GM23338 (cell line): ENCODE measurements around the gene SIRPB2. TPM values are rescaled to one million over a fixed set of nuclear protein-coding genes. Genes with fewer than 3 reads are reported as not detected.

Source experiments
- ATAC-seq: fragments of 200-7000 bp; cut with Tn5 transposase; 3 replicates; pipeline ENCODE4 v1.9.1; 2020
- DNase-seq: peaks from one replicate; pipeline ENCODE4 v3.0.0-alpha.2; 2015; ENCODE audit warnings: low spot score
- H2AFZ ChIP-seq: fragments of 200-600 bp; sonication (generic); 2 replicates; pipeline ENCODE4 v1.8.0; 2016; ENCODE audit warnings: antibody characterized with exemption, mild to moderate bottlenecking, moderate library complexity
- H3F3A ChIP-seq: fragments of 200-600 bp; sonication (generic); replicated peaks from 2 replicates; pipeline ENCODE4 v1.8.0; 2017; ENCODE audit warnings: antibody characterized with exemption, mixed run types, low read depth
- H3K27ac ChIP-seq: fragments of 200-600 bp; sonication (generic); 2 replicates; pipeline ENCODE4 v1.6.1; 2016; ENCODE audit warnings: low read depth
- H3K27me3 ChIP-seq: fragments of 200-600 bp; sonication (generic); 2 replicates; pipeline ENCODE4 v1.8.0; 2016; ENCODE audit warnings: mild to moderate bottlenecking, mixed run types, moderate library complexity; ENCODE audit not compliant: insufficient read depth
- H3K36me3 ChIP-seq: fragments of 200-600 bp; sonication (generic); 2 replicates; pipeline ENCODE4 v1.8.0; 2016; ENCODE audit warnings: mild to moderate bottlenecking; ENCODE audit not compliant: insufficient read depth
- H3K4me1 ChIP-seq: fragments of 200-600 bp; sonication (generic); 2 replicates; pipeline ENCODE4 v1.8.0; 2016; ENCODE audit warnings: mild to moderate bottlenecking, moderate library complexity; ENCODE audit not compliant: insufficient read depth
- H3K4me2 ChIP-seq: fragments of 200-600 bp; sonication (generic); 2 replicates; pipeline ENCODE4 v1.7.1; 2017; ENCODE audit warnings: mixed run types
- H3K4me3 ChIP-seq: fragments of 200-600 bp; sonication (generic); 2 replicates; pipeline ENCODE4 v1.6.1; 2016; ENCODE audit warnings: mixed run types
- H3K79me2 ChIP-seq: fragments of 200-600 bp; sonication (generic); replicated peaks from 2 replicates; pipeline ENCODE4 v1.8.0; 2017; ENCODE audit warnings: mild to moderate bottlenecking; ENCODE audit not compliant: insufficient read depth
- H3K9me2 ChIP-seq: fragments of 200-600 bp; sonication (generic); 2 replicates; pipeline ENCODE4 v1.8.0; 2017; ENCODE audit not compliant: insufficient read depth
- H4K20me1 ChIP-seq: fragments of 200-600 bp; sonication (generic); replicated peaks from 2 replicates; pipeline ENCODE4 v1.8.0; 2017; ENCODE audit warnings: mild to moderate bottlenecking; ENCODE audit not compliant: insufficient read depth
- H3K27ac Mint-ChIP-seq: 2 replicates; pipeline ENCODE4 v1.8.0; 2020; ENCODE audit warnings: inconsistent platforms, mild to moderate bottlenecking, moderate library complexity, mixed read lengths
- H3K27me3 Mint-ChIP-seq: 3 replicates; pipeline ENCODE4 v1.8.0; 2022; ENCODE audit warnings: low read depth, mild to moderate bottlenecking, moderate library complexity, mixed read lengths, inconsistent platforms; ENCODE audit not compliant: insufficient read depth, poor library complexity
- H3K36me3 Mint-ChIP-seq: 3 replicates; pipeline ENCODE4 v1.8.0; 2021; ENCODE audit warnings: low read depth, mild to moderate bottlenecking, inconsistent platforms, moderate library complexity, mixed read lengths
- H3K4me1 Mint-ChIP-seq: 3 replicates; pipeline ENCODE4 v1.8.0; 2020; ENCODE audit warnings: mild to moderate bottlenecking, inconsistent platforms, mixed read lengths
- H3K4me3 Mint-ChIP-seq: 3 replicates; pipeline ENCODE4 v1.8.0; 2021; ENCODE audit warnings: moderate library complexity, mild to moderate bottlenecking, inconsistent platforms, mixed read lengths
- H3K9me3 Mint-ChIP-seq: 3 replicates; pipeline ENCODE4 v1.8.0; 2020; ENCODE audit warnings: moderate library complexity, mild to moderate bottlenecking, inconsistent platforms, mixed read lengths
- CREB1 ChIP-seq: fragments of 250-450 bp; sonication (Bioruptor Pico); IDR thresholded peaks from 2 replicates; pipeline ENCODE4 v1.5.0; 2020; ENCODE audit warnings: low read depth, mild to moderate bottlenecking, moderate library complexity
- CTCF ChIP-seq, 2 experiments: fragments of 200-600 bp in 1 of 2; sonication (generic) in 1 of 2; conservative IDR thresholded peaks; 2 replicates each; pipeline versions ENCODE4 v1.5.1 to v1.6.1; 2016 to 2017; ENCODE audit warnings: antibody characterized with exemption in 2 of 2, low read depth in 2 of 2, mild to moderate bottlenecking in 2 of 2, moderate library complexity in 1 of 2
- ETS1 ChIP-seq: IDR thresholded peaks from 2 replicates; pipeline ENCODE4 v1.6.1; 2016; ENCODE audit warnings: antibody characterized with exemption
- EZH2 ChIP-seq: fragments of 200-600 bp; sonication (generic); IDR thresholded peaks from one replicate; pipeline ENCODE4 v1.8.0; 2017; ENCODE audit warnings: antibody characterized with exemption, mild to moderate bottlenecking, low read depth; ENCODE audit not compliant: unreplicated experiment
- EZH2phosphoT487 ChIP-seq: fragments of 200-600 bp; sonication (generic); IDR thresholded peaks from one replicate; pipeline ENCODE4 v1.8.1; 2018; ENCODE audit warnings: antibody characterized with exemption; ENCODE audit not compliant: unreplicated experiment
- JUNB ChIP-seq: IDR thresholded peaks from one replicate; pipeline ENCODE4 v1.6.1; 2016; ENCODE audit warnings: antibody characterized with exemption; ENCODE audit not compliant: unreplicated experiment
- NANOG ChIP-seq: IDR thresholded peaks from 2 replicates; pipeline ENCODE4 v1.6.1; 2016; ENCODE audit warnings: antibody characterized with exemption, borderline replicate concordance
- POLR2AphosphoS5 ChIP-seq: IDR thresholded peaks from 2 replicates; pipeline ENCODE4 v1.6.1; 2016; ENCODE audit warnings: antibody characterized with exemption, low read depth
- STAT1 ChIP-seq: IDR thresholded peaks from one replicate; pipeline ENCODE4 v1.6.1; 2016; ENCODE audit warnings: antibody characterized with exemption; ENCODE audit not compliant: unreplicated experiment
- ZNF114 ChIP-seq: fragments of 250-450 bp; sonication (Bioruptor Pico); IDR thresholded peaks from 2 replicates; pipeline ENCODE4 v1.5.0; 2020; ENCODE audit warnings: mild to moderate bottlenecking, moderate library complexity
- ZNF331 ChIP-seq: fragments of 250-450 bp; sonication (Bioruptor Pico); IDR thresholded peaks from 2 replicates; pipeline ENCODE4 v1.5.0; 2020; ENCODE audit warnings: low read depth, mild to moderate bottlenecking, moderate library complexity
- polyA plus RNA-seq: library from polyadenylated mRNA; unstranded; fragments of >200 nt; fragmentation: Nextera tagmentation; extraction: Ambion mirVana; gene quantifications from 2 replicates; pipeline ENCODE4 v1.2.1, GENCODE V29; 2016
- total RNA-seq: library from RNA; depleted of rRNA; stranded (reverse); fragments of >200 nt; shearing (Covaris generic); gene quantifications from 2 replicates; pipeline ENCODE4 v1.2.3, GENCODE V29; 2014
- TF ChIP-seq, protein P1 (sequence below): IDR thresholded peaks from one replicate; pipeline ENCODE4 v1.6.1; 2018; ENCODE audit warnings: antibody characterized with exemption; ENCODE audit not compliant: unreplicated experiment

Gene SIRPB2
- total and polyA plus RNA-seq, 2 experiments from 2014 or later = 0.29 TPM; not detected in 1

GRCh38 chr20:1493536-1493935, 2.3 kb upstream of the SIRPB2 start:
- Histone ChIP-seq H3K4me1 (no peaks in the 10 kb centered on the region), H3K27ac (no peak overlapping the region), H3K36me3 (no peaks in the 10 kb centered on the region), H3F3A (no peaks in the 10 kb centered on the region), H3K79me2 (no peaks in the 10 kb centered on the region), H3K27me3 (no peaks in the 10 kb centered on the region), H2AFZ (no peak overlapping the region), H3K4me2 (no peak overlapping the region), H4K20me1 (no peaks in the 10 kb centered on the region; the same call in 1 of the 2 replicates), H3K4me3 (no peak overlapping the region), H3K9me2 (no peaks in the 10 kb centered on the region)
- Mint-ChIP-seq H3K27ac (no peak overlapping the region), H3K9me3 (no peaks in the 10 kb centered on the region; the same call in 1 of the 3 replicates), H3K4me3 (no peak overlapping the region), H3K36me3 (no peaks in the 10 kb centered on the region), H3K4me1 (no peaks in the 10 kb centered on the region; the same call in 2 of the 3 replicates), H3K27me3 (peaks cover 4% of the 10 kb centered on the region)
- ATAC-seq (no peak), DNase-seq (no peak)
- TF ChIP-seq POLR2AphosphoS5 (no peak), EZH2 (no peak)

- Histone ChIP-seq H3K27ac (no peak overlapping the region), H3K4me3 (no peak overlapping the region), H3K27me3 (no peaks in the 10 kb centered on the region), H3K4me1 (no peaks in the 10 kb centered on the region), H2AFZ (no peak overlapping the region), H3K36me3 (no peaks in the 10 kb centered on the region), H3K79me2 (no peaks in the 10 kb centered on the region), H3K4me2 (no peak overlapping the region), H3F3A (no peaks in the 10 kb centered on the region), H3K9me2 (no peaks in the 10 kb centered on the region), H4K20me1 (no peaks in the 10 kb centered on the region; the same call in 1 of the 2 replicates)
- no peak overlapping the region for H3K4me3 Mint-ChIP-seq
- DNase-seq (no peak), ATAC-seq (no peak)
- H3K4me1 Mint-ChIP-seq = no peaks in the 10 kb centered on the region; the same call in 2 of the 3 replicates
- H3K36me3 Mint-ChIP-seq = no peaks in the 10 kb centered on the region
- peaks cover 4% of the 10 kb centered on the region for H3K27me3 Mint-ChIP-seq
- no peaks in the 10 kb centered on the region; the same call in 1 of the 3 replicates for H3K9me3 Mint-ChIP-seq
- no peak overlapping the region for H3K27ac Mint-ChIP-seq
- TF ChIP-seq STAT1 (no peak), EZH2phosphoT487 (no peak), ZNF331 (CRISPR knock-in tag) (no peak), CREB1 (CRISPR knock-in tag) (no peak), POLR2AphosphoS5 (no peak), CTCF (conservative IDR thresholded peaks at IDR 0.05; ENCODE audit: low read depth in 2 of 2) (no peak), ETS1 (no peak), ZNF114 (CRISPR knock-in tag) (no peak), NANOG (no peak), JUNB (no peak), EZH2 (no peak)
- TF ChIP-seq, protein P1, sequence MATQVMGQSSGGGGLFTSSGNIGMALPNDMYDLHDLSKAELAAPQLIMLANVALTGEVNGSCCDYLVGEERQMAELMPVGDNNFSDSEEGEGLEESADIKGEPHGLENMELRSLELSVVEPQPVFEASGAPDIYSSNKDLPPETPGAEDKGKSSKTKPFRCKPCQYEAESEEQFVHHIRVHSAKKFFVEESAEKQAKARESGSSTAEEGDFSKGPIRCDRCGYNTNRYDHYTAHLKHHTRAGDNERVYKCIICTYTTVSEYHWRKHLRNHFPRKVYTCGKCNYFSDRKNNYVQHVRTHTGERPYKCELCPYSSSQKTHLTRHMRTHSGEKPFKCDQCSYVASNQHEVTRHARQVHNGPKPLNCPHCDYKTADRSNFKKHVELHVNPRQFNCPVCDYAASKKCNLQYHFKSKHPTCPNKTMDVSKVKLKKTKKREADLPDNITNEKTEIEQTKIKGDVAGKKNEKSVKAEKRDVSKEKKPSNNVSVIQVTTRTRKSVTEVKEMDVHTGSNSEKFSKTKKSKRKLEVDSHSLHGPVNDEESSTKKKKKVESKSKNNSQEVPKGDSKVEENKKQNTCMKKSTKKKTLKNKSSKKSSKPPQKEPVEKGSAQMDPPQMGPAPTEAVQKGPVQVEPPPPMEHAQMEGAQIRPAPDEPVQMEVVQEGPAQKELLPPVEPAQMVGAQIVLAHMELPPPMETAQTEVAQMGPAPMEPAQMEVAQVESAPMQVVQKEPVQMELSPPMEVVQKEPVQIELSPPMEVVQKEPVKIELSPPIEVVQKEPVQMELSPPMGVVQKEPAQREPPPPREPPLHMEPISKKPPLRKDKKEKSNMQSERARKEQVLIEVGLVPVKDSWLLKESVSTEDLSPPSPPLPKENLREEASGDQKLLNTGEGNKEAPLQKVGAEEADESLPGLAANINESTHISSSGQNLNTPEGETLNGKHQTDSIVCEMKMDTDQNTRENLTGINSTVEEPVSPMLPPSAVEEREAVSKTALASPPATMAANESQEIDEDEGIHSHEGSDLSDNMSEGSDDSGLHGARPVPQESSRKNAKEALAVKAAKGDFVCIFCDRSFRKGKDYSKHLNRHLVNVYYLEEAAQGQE = no peak
These were observed 831 bp upstream of the SIRPB2 start for GRCh38 chr20:1491860-1492642.
